C4-2B (cell line): ENCODE measurements around the gene NANS.

Experiments used
- ZFX ChIP-seq: fragments of 450-650 bp; IDR thresholded peaks from 2 replicates; pipeline ENCODE4 v1.6.1; 2017
- TF ChIP-seq, protein P1 (sequence below): fragments of 450-650 bp; conservative IDR thresholded peaks from 2 replicates; pipeline ENCODE4 v1.5.1; 2017; ENCODE audit warnings: mild to moderate bottlenecking

DNA sequence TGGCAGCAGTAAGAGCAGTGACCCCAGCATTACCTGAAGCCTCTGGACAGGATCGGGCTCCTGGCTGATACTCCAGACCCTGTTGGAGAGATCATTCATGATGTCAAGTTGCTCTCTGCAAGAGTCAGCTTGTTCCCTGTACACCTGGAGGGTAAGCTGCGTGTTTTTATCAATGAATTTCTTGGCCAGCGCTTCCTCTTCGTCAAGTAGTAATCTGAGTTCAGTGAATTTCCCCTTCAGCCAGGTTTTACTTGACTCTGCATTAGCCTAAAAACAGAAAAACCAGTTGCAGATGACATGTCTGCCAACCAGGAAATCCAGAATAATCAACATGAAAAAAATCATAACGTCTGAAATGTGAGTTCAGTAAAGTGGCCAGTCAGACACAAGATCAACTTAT lies 43.4 kb downstream of the NANS start:
- TF ChIP-seq, protein P1, sequence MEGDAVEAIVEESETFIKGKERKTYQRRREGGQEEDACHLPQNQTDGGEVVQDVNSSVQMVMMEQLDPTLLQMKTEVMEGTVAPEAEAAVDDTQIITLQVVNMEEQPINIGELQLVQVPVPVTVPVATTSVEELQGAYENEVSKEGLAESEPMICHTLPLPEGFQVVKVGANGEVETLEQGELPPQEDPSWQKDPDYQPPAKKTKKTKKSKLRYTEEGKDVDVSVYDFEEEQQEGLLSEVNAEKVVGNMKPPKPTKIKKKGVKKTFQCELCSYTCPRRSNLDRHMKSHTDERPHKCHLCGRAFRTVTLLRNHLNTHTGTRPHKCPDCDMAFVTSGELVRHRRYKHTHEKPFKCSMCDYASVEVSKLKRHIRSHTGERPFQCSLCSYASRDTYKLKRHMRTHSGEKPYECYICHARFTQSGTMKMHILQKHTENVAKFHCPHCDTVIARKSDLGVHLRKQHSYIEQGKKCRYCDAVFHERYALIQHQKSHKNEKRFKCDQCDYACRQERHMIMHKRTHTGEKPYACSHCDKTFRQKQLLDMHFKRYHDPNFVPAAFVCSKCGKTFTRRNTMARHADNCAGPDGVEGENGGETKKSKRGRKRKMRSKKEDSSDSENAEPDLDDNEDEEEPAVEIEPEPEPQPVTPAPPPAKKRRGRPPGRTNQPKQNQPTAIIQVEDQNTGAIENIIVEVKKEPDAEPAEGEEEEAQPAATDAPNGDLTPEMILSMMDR = no peak
- TF ChIP-seq ZFX = no peak
